Measurements from ENCODE around the gene CYSRT1.

GRCh38 chr9:137268538-137269201 lies 43.7 kb downstream of the CYSRT1 start:
- no peak for TF ChIP-seq POLR2A (IDR thresholded peaks at IDR 0.05)
- TF ChIP-seq, protein P1, sequence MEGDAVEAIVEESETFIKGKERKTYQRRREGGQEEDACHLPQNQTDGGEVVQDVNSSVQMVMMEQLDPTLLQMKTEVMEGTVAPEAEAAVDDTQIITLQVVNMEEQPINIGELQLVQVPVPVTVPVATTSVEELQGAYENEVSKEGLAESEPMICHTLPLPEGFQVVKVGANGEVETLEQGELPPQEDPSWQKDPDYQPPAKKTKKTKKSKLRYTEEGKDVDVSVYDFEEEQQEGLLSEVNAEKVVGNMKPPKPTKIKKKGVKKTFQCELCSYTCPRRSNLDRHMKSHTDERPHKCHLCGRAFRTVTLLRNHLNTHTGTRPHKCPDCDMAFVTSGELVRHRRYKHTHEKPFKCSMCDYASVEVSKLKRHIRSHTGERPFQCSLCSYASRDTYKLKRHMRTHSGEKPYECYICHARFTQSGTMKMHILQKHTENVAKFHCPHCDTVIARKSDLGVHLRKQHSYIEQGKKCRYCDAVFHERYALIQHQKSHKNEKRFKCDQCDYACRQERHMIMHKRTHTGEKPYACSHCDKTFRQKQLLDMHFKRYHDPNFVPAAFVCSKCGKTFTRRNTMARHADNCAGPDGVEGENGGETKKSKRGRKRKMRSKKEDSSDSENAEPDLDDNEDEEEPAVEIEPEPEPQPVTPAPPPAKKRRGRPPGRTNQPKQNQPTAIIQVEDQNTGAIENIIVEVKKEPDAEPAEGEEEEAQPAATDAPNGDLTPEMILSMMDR (IDR thresholded peaks at IDR 0.05): no peak
